HepG2 (cell line): ENCODE measurements around the gene RHOXF1. TPM values are rescaled to one million over a fixed set of nuclear protein-coding genes. Genes with fewer than 3 reads are reported as not detected.
"Not testable (repeated sequence)": the region's sequence is repeated elsewhere in the genome, so short reads cannot be mapped to it uniquely, and the experiment has no call there.

ENCODE experiments used
- ATAC-seq: fragments of 200-7000 bp; cut with Tn5 transposase; 3 replicates; pipeline ENCODE4 v1.9.1; 2020; ENCODE audit warnings: mild to moderate bottlenecking, moderate library complexity
- BruUV-seq: library from RNA; stranded (reverse); fragments of 400-500 nt; replicated peaks from 2 replicates; lab custom pipeline; 2021; lab: Mats Ljungman, UMichigan
- CTCF ChIA-PET: fragments of 300-600 bp; formaldehyde crosslinking; extraction: SDS; loops from one replicate; lab custom pipeline; 2021; ENCODE audit warnings: low total read pairs, inconsistent platforms, low intra/inter-chr PET ratio; lab: Yijun Ruan, JAX
- POLR2A ChIA-PET: fragments of 350-600 bp; sonication (Branson Sonifier 250); formaldehyde crosslinking; loops from one replicate; lab custom pipeline; 2020; ENCODE audit warnings: antibody characterized with exemption, inconsistent platforms; lab: Yijun Ruan, JAX
- DNase-seq: peaks from one replicate; pipeline ENCODE4 v3.0.0-alpha.2; 2015; ENCODE audit warnings: low spot score
- FAIRE-seq: peaks from 3 replicates; lab custom pipeline; 2011; peaks lifted over from hg19 to GRCh38; lab: Jason Lieb, UNC
- H2AFZ ChIP-seq: one replicate; pipeline ENCODE4 v1.6.1; 2011; ENCODE audit warnings: low read length, inconsistent platforms
- H3K27ac ChIP-seq: fragments of 300-600 bp; 3 replicates; pipeline ENCODE4 v1.8.0; 2011; ENCODE audit warnings: mixed run types, mild to moderate bottlenecking, mixed read lengths, low read length, inconsistent platforms; ENCODE audit not compliant: insufficient read depth; ENCODE audit errors: extremely low read length
- H3K27me3 ChIP-seq, 2 experiments: fragments of 200-600 bp in 1 of 2; 2 replicates in 1 of 2; 3 replicates in 1 of 2; pipeline versions ENCODE4 v1.6.0 to v1.8.0; 2011; ENCODE audit warnings: low read length in 2 of 2, mild to moderate bottlenecking in 2 of 2, moderate library complexity in 2 of 2, inconsistent platforms in 1 of 2; ENCODE audit not compliant: insufficient read depth in 2 of 2, control insufficient read depth in 1 of 2
- H3K36me3 ChIP-seq, 2 experiments: fragments of 200-600 bp in 1 of 2; replicated peaks in 1 of 2; 2 replicates in 1 of 2; 3 replicates in 1 of 2; pipeline versions ENCODE4 v1.5.1 to v1.8.0; 2011; ENCODE audit warnings: low read length in 2 of 2, inconsistent platforms in 1 of 2; ENCODE audit not compliant: insufficient read depth in 2 of 2, control insufficient read depth in 1 of 2
- H3K4me1 ChIP-seq: 2 replicates; pipeline ENCODE4 v1.5.1; 2012; ENCODE audit warnings: low read length, inconsistent platforms; ENCODE audit not compliant: insufficient read depth
- H3K4me2 ChIP-seq: 2 replicates; pipeline ENCODE4 v1.6.0; 2011; ENCODE audit warnings: low read depth, low read length, inconsistent platforms
- H3K4me3 ChIP-seq, 3 experiments: fragments of 200-600 bp in 1 of 3; sonication (generic), shearing (Covaris generic) in 1 of 3; replicated peaks in 1 of 3; 2 replicates each; pipeline ENCODE4 v1.5.1; 2011 to 2016; ENCODE audit warnings: low read length in 3 of 3, inconsistent platforms in 2 of 3, low read depth in 2 of 3, mild to moderate bottlenecking in 2 of 3, control low read depth in 1 of 3, mixed read lengths in 1 of 3; ENCODE audit not compliant: insufficient read depth in 1 of 3
- H3K79me2 ChIP-seq: one replicate; pipeline ENCODE4 v1.6.1; 2011; ENCODE audit warnings: low read length, inconsistent platforms; ENCODE audit not compliant: insufficient read depth
- H3K9ac ChIP-seq: 2 replicates; pipeline ENCODE4 v1.6.0; 2011; ENCODE audit warnings: mild to moderate bottlenecking, low read depth, low read length, inconsistent platforms; ENCODE audit not compliant: insufficient read depth
- H3K9me3 ChIP-seq: 2 replicates; pipeline ENCODE4 v1.5.1; 2012; ENCODE audit warnings: mild to moderate bottlenecking, low read length
- H4K20me1 ChIP-seq: 2 replicates; pipeline ENCODE4 v1.6.0; 2011; ENCODE audit warnings: inconsistent platforms, mild to moderate bottlenecking, low read length, moderate library complexity; ENCODE audit not compliant: insufficient read depth
- WGBS: methylation state at CpG from one replicate; pipeline ENCODE4 v1.1.6; 2017; ENCODE audit warnings: low lambda C conversion rate; 5-methylcytosine and 5-hydroxymethylcytosine counted together
- in situ Hi-C: cut with HindIII; loops from 2 replicates; pipeline ENCODE4 v1.10.0; 2017; ENCODE audit warnings: low pct_unique_long_range_greater_than_20kb; ENCODE audit not compliant: extremely low pct_ligation_motif_present
- intact Hi-C: fragments of 100-400 bp; cut with micrococcal nuclease; formaldehyde crosslinking; loops from one replicate; pipeline ENCODE4 v1.10.0; 2022; ENCODE audit not compliant: unreplicated experiment
- polyA plus RNA-seq, 8 experiments: library from polyadenylated mRNA; depleted of rRNA in 3 of 8; stranded (reverse) in 7 of 8; unstranded in 1 of 8; fragments of >200 nt; fragmentation: Illumina TruSeq in 4 of 8; extraction: Trizol in 4 of 8; gene quantifications; 2 replicates each; pipeline versions ENCODE4 v1.2.1 to v1.2.3, GENCODE V29; 2011 to 2016; ENCODE audit warnings: low read depth in 4 of 8, missing spikeins in 1 of 8, mixed read lengths in 1 of 8; ENCODE audit not compliant: insufficient read depth in 1 of 8
- total RNA-seq, 5 experiments: library from RNA; depleted of rRNA; stranded (reverse); fragments of >200 nt; fragmentation: Illumina TruSeq; extraction: Trizol; gene quantifications; 2 replicates each; pipeline ENCODE4 v1.2.3, GENCODE V29; 2016; ENCODE audit warnings: low read depth in 1 of 5

RHOXF1 gene
- total and polyA plus RNA-seq, 2 of the 13 experiments (the other 11 are each of a cell fraction or from before 2014, with no cell fraction given) = not detected

GRCh38 chrX:120159086-120159485, 43.4 kb upstream of the RHOXF1 start:
- H3K79me2 ChIP-seq, ATAC-seq, H3K36me3 ChIP-seq, H3K4me2 ChIP-seq, POLR2A ChIA-PET, H3K27ac ChIP-seq, intact Hi-C loops, DNase-seq, BruUV-seq, FAIRE-seq, in situ Hi-C loops, H4K20me1 ChIP-seq, H2AFZ ChIP-seq, H3K9ac ChIP-seq, H3K4me1 ChIP-seq, H3K27me3 ChIP-seq, H3K9me3 ChIP-seq, H3K4me3 ChIP-seq, CTCF ChIA-PET: not testable (repeated sequence)
- 81% methylated on average over 16 of the region's 33 CpGs for WGBS

- H3K27me3 ChIP-seq, ATAC-seq, H4K20me1 ChIP-seq, H3K4me3 ChIP-seq, intact Hi-C loops, FAIRE-seq, H3K4me2 ChIP-seq, H3K9me3 ChIP-seq, POLR2A ChIA-PET, H2AFZ ChIP-seq, H3K79me2 ChIP-seq, BruUV-seq, H3K27ac ChIP-seq, in situ Hi-C loops, CTCF ChIA-PET, DNase-seq, H3K4me1 ChIP-seq, H3K9ac ChIP-seq, H3K36me3 ChIP-seq: not testable (repeated sequence)
- WGBS = no CpG with 5 or more reads among the region's 15 CpGs
Measured at GRCh38 chrX:120158313-120158712, 42.6 kb upstream of the RHOXF1 start, which contains the start of gene RHOXF2. Gene RHOXF2, plus strand, starts transcription at chrX:120158613. Its CDS starts 138 bp downstream, at chrX:120158751.

- POLR2A ChIA-PET, H4K20me1 ChIP-seq, CTCF ChIA-PET, H3K36me3 ChIP-seq, intact Hi-C loops, H3K4me3 ChIP-seq, H2AFZ ChIP-seq, in situ Hi-C loops, DNase-seq, H3K27me3 ChIP-seq, H3K4me1 ChIP-seq, H3K27ac ChIP-seq, BruUV-seq, H3K79me2 ChIP-seq, H3K9ac ChIP-seq, H3K9me3 ChIP-seq, H3K4me2 ChIP-seq: not testable (repeated sequence)
- FAIRE-seq (peak; percentile 97), ATAC-seq (peak; percentile 42; the same call in 2 of the 3 replicates)
- WGBS = no CpG with 5 or more reads among the region's 12 CpGs
Measured at GRCh38 chrX:120150109-120150744, 34.5 kb upstream of the RHOXF1 start.
